Urothelium cell line (cell line): ENCODE data around the gene TBC1D22A.

Source experiments
- DNase-seq: peaks from one replicate; pipeline ENCODE4 v3.0.0; 2011; ENCODE audit warnings: low spot score, mixed read lengths
- FAIRE-seq: peaks from 2 replicates; lab custom pipeline; 2011; peaks lifted over from hg19 to GRCh38; lab: Jason Lieb, UNC

Gene TBC1D22A

GRCh38 chr22:46918197-46918596 lies 155.7 kb downstream of the TBC1D22A start:
- FAIRE-seq (no peak), DNase-seq (no peak)

- DNase-seq, result no peak
- no peak for FAIRE-seq
These were observed 159.6 kb downstream of the TBC1D22A start for GRCh38 chr22:46922037-46922436.

DNA sequence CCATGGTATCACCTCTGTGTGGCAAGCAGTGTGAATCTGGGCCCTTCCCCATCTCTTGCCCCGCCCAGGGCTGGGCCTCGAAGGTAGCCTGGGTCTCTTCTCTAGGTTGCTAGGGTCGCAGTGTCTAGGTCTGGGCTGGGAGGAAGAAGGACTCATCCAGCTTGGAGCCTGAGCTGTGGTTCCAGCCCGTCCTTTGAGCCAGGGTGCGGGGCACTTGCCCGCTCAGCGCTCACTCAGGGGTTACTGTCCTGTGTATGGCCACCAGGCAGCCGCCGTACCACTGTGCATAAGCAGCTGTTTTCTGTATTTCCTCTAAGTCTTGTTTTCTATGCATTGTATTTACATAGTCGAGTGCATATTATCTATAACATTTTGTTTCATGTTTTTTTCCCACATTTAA lies 160.9 kb downstream of the TBC1D22A start:
- DNase-seq, result no peak
- no peak for FAIRE-seq

- FAIRE-seq, result no peak
- DNase-seq, result no peak
These were observed 163.4 kb downstream of the TBC1D22A start for GRCh38 chr22:46925818-46926217.

- no peak for DNase-seq
- no peak for FAIRE-seq
These were observed 166.7 kb downstream of the TBC1D22A start for GRCh38 chr22:46929046-46929709.

DNA sequence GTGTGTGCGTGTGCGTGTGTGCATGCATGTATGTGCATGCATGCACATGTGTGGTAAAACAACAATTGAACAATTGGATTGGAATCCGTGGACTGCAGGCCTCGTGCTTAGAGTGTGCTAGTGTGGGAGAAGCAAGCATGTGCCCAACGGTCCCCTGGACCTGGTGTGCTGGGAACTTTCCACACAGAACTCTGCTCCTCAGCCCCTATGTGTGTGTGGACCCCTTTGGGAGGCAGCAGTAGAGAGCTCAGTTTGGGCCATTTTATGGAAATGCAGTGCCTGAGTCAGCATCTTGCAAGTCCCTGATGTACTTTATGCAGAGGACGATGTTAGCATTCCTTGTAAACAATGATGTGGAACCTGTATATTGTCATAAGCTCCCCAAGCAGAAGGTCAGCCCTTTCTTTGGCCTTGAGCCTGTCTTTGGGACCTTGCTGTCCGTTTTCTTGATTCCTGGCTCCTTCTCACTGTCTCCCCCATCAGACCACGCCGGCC lies 167.3 kb downstream of the TBC1D22A start:
- DNase-seq (no peak), FAIRE-seq (peak; percentile 89)

DNA sequence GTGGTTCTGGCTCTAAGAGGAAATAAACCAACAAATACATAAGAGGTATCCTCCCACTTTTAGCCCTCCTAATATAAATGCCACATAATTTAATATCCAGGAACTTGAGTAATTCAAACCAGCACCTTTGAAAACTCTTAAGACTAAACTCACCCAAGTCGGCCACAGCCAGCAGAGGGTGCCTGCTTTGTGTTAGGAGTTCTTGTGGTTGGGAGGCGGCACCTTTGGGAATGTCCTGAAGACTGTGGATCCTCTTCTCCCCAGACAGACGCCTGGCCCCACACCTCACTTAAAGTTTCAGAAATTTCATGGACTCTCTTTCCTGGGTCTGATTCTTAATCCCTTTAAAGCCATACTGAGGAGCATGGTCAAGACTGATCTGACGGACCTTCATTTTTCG lies 169.0 kb downstream of the TBC1D22A start:
- DNase-seq (peak; percentile 74), FAIRE-seq (no peak)

- FAIRE-seq, result peak; percentile 83
- peak; percentile 44 for DNase-seq
These were observed 169.4 kb downstream of the TBC1D22A start for GRCh38 chr22:46931881-46932280.

GRCh38 chr22:46933040-46933930 lies 170.8 kb downstream of the TBC1D22A start:
- no peak for FAIRE-seq
- no peak for DNase-seq

GRCh38 chr22:46934172-46934745 lies 171.8 kb downstream of the TBC1D22A start:
- FAIRE-seq (peak; percentile 95), DNase-seq (no peak)

DNA sequence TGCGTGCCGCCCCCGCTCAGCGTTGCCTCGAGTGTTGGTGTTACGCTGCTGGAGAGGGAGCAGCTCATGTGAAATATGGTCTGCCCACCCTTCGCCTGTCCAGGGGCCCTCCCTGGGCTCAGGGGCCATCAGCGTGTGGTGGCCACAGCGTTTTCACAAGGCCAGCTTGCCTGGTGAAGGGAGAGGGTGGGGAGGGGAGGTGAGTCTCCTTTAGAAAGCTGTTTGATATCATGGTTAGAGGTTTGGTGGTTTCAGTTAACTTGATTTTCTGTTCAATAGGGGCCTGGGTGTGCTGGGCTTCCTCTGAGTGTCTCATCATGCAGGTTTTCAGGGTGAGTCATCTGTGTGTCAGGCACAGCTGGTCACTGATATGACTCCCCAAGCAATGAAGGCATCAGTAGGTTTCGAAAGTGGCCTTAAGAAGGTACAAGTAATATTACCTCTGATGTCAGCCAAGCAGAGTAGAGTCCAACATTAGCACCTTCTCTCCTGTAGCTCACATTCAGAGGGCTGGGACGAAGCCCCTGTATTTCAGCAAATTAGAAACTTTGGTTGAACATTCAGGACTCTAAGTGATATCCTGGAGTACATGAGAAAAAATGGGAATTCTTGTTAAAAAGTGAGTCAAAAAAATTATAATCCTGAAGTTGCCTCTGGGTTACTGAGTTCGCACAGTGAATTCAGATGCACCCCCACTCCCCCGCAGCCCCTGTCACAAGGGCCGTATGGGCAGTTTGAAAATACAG lies 172.5 kb downstream of the TBC1D22A start:
- DNase-seq, result peak; percentile 87
- no peak for FAIRE-seq

- no peak for FAIRE-seq
- no peak for DNase-seq
These were observed 173.3 kb downstream of the TBC1D22A start for GRCh38 chr22:46935506-46936377.

DNA sequence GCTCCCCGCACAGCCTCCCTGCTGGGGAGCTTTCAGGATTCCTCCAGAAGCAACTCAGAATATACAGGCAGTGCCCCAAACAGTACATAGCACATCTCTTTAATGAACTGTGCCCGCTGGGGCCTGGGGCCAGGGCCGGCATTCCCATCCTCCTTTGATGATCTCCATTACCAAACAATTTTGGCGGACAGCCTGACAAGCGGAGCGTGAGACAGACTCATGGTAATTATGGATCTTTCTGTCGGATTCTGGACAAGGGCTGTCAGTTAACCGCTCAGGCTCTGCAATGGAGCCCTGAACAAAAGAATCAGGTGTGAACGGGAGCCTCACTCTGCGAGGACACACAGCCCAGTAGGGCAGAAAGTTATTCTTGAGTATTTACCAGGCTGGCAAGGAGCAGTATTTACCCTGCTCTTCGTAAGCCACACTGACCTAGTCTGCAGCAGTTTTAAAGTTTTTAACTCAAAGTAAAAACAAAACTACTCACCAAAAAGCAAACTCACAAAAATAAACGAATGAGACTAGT lies 174.0 kb downstream of the TBC1D22A start:
- DNase-seq (no peak), FAIRE-seq (no peak)

DNA sequence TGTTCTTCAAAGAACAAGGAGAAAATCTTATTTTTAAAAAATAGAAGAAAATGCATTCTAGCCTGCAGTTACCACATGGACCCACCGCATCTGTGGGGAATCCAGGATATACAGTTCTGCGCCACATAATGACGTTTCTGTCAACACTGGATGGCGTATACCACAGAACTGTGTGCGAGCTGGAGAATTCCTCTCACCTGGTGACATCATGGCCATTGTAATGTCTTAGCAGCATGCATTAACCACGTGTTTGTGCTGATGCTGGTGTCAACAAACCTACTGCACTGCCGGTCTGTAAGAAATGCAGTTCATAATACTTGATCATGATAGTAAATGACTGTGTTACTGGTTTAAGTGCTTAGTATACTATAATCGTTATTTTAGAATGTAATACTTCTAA lies 174.7 kb downstream of the TBC1D22A start:
- FAIRE-seq (no peak), DNase-seq (no peak)

DNA sequence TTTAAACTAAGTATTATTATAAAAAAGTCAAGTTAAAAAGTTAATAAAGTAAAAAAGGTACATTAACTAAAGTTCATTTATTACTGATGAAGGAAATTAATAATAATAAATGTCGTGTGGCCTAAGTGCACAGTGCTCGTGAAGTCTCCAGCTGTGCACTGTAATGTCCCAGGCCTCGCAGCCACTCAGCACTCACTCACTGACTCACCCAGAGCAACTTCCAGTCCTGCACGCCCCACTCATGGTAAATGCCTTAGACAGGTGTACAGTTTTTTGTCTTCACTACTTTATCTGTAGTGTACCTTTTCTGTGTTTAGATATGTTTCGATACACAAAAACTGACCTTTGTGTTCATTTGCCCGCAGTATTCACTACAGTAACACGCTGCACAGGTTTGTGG lies 175.5 kb downstream of the TBC1D22A start:
- DNase-seq, result no peak
- no peak for FAIRE-seq

- no peak for FAIRE-seq
- no peak for DNase-seq
These were observed 179.7 kb downstream of the TBC1D22A start for GRCh38 chr22:46941968-46942798.

- FAIRE-seq (peak; percentile 17), DNase-seq (no peak)
These were observed 180.6 kb downstream of the TBC1D22A start for GRCh38 chr22:46942799-46943785.

DNA sequence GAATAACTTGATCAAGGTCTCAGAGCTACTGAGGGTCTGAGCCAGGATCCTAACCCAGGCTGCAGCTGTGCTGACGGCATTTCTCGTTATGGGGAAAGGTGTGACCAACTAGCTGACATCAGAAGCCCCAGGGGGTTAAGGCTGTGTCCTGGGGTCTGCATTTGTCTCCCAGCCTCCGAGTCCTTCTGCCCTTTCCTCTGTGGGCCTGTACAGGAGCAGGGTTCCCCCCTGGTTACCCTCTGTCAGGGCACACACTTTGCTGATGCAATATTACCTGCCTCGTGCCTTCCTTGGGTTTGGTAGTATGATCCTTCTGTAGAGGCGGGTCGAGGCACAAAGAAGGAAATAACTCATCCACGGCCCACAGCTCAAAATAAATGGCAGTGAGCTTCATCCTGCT lies 183.0 kb downstream of the TBC1D22A start:
- DNase-seq (no peak), FAIRE-seq (no peak)
